Suppressor macrophage treated with lipopolysaccharide for 1 hour (primary cell): Measurements from ENCODE around the gene CD200.

Source experiments
- DNase-seq, 3 donors: peaks; one replicate each; pipeline ENCODE4 v3.0.0-alpha.2; 2020 to 2022

The CD200 gene

GRCh38 chr3:112333002-112333380 lies at the start of gene CD200:
TSS of gene CD200 (plus strand) at chr3:112333156. CDS start at chr3:112333213, 57 bp downstream.
- peak in 2 of 3 donors; percentile 20 to 46 for DNase-seq

GRCh38 chr3:112289011-112289410 lies 43.9 kb upstream of the CD200 start:
- DNase-seq: no peak

GRCh38 chr3:112293368-112294321 lies 39.3 kb upstream of the CD200 start, which contains the start of gene SLC9C1:
TSS of gene SLC9C1 (minus strand) at chr3:112294216. CDS start at chr3:112286791, 7,425 bp downstream.
- peak; percentile 63 to 69 (median 68) for DNase-seq

GRCh38 chr3:112297714-112298113 lies 35.2 kb upstream of the CD200 start:
- DNase-seq: no peak

- no peak for DNase-seq
Measured at GRCh38 chr3:112298781-112299180, 34.2 kb upstream of the CD200 start.

GRCh38 chr3:112302150-112302830 lies 30.7 kb upstream of the CD200 start:
- no peak for DNase-seq

GRCh38 chr3:112302881-112303763 lies 29.8 kb upstream of the CD200 start:
- no peak for DNase-seq

GRCh38 chr3:112303764-112304325 lies 29.1 kb upstream of the CD200 start:
- DNase-seq: peak; percentile 38 to 48 (median 44)

- DNase-seq: no peak
Measured at GRCh38 chr3:112304611-112305010, 28.3 kb upstream of the CD200 start.

GRCh38 chr3:112306825-112307224 lies 26.1 kb upstream of the CD200 start:
- no peak for DNase-seq

GRCh38 chr3:112307557-112307956 lies 25.4 kb upstream of the CD200 start:
- DNase-seq: no peak

- DNase-seq: no peak
Measured at GRCh38 chr3:112308151-112308911, 24.6 kb upstream of the CD200 start.

- DNase-seq: peak in 2 of 3 donors; percentile 24 to 26
Measured at GRCh38 chr3:112314649-112315048, 18.3 kb upstream of the CD200 start.

- DNase-seq: no peak
Measured at GRCh38 chr3:112315791-112316190, 17.2 kb upstream of the CD200 start.

- no peak for DNase-seq
Measured at GRCh38 chr3:112319516-112320276, 13.3 kb upstream of the CD200 start.

- DNase-seq: peak in 1 of 3 donors; percentile 20
Measured at GRCh38 chr3:112320691-112321090, 12.3 kb upstream of the CD200 start.

GRCh38 chr3:112321867-112322652 lies 10.9 kb upstream of the CD200 start:
- DNase-seq: no peak

- DNase-seq: peak; percentile 77 to 81 (median 79)
Measured at GRCh38 chr3:112327371-112327951, 5.5 kb upstream of the CD200 start.

GRCh38 chr3:112331851-112332250 lies 1.1 kb upstream of the CD200 start:
- no peak for DNase-seq
